ENCODE measurements around the gene RNF212B. TPM values are rescaled to one million over a fixed set of nuclear protein-coding genes. Genes with fewer than 3 reads are reported as not detected.
"Not testable (repeated sequence)": the region's sequence is repeated elsewhere in the genome, so short reads cannot be mapped to it uniquely, and the experiment has no call there.

RNF212B gene
- total RNA-seq, 1 donor from 2014 or later, result not detected

- intact Hi-C loops (cut with micrococcal nuclease), result no loop called here
- Mint-ChIP-seq H3K36me3 (ENCODE audit: low read depth) (no peaks in the 10 kb centered on the region), H3K27me3 (ENCODE audit: low read depth) (peaks cover 31% of the 10 kb centered on the region), H3K4me3 (ENCODE audit: low read depth) (no peak overlapping the region), H3K9me3 (no peaks in the 10 kb centered on the region), H3K27ac (no peak overlapping the region), H3K4me1 (ENCODE audit: low read depth) (no peaks in the 10 kb centered on the region)
- DNase-seq (ENCODE audit: low spot score), result no peak
These were observed 14.9 kb downstream of the RNF212B start for GRCh38 chr14:23252420-23253333.

DNA sequence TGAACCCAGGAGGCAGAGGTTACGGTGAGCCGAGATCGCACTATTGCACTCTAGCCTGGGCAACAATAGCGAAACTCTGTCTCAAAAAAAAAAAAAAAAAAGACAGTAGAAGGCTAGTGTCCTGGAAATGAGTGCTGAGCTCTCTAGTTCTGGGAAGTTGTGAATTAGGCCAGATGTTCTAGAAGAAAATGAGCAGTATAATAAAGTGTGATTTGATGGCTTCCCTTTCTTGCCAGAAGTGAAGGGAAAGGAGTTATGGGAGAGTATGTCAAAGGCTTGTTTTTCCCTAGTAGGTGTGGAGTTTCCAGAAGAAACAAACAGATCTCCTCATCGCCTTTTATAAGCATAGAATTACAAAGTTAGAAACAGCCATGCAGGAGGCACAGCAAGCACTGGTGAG is 20.5 kb downstream of the RNF212B start:
- peaks cover 38% of the 10 kb centered on the region for H3K27me3 Mint-ChIP-seq (ENCODE audit: low read depth)
- H3K27ac Mint-ChIP-seq, result no peak overlapping the region
- no peaks in the 10 kb centered on the region for H3K9me3 Mint-ChIP-seq
- H3K4me3 Mint-ChIP-seq (ENCODE audit: low read depth), result no peak overlapping the region
- H3K36me3 Mint-ChIP-seq (ENCODE audit: low read depth), result no peaks in the 10 kb centered on the region
- no peak for DNase-seq (ENCODE audit: low spot score)
- H3K4me1 Mint-ChIP-seq (ENCODE audit: low read depth), result no peaks in the 10 kb centered on the region
- intact Hi-C loops (cut with micrococcal nuclease), result no loop called here

DNA sequence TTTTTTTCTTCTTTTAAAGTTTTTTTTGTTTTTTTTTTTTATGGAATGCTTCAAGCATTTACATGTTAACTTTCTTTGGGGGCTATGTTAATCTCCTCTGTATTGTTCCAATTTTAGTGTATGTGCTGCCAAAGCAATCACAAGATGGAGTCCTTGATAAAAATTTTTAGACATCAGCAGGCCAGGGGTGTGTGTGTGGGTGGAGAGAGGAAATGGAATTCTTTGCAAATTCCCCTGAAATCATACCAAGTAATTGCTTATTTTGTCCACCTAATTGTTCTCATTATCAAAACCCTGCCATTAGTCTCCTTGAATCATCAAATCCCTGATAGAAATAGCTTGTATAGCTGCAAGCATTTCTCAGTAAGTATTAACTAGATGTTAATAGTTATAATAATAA is 21.7 kb downstream of the RNF212B start:
- Mint-ChIP-seq H3K4me3 (ENCODE audit: low read depth) (no peak overlapping the region), H3K36me3 (ENCODE audit: low read depth) (no peaks in the 10 kb centered on the region), H3K9me3 (no peaks in the 10 kb centered on the region), H3K4me1 (ENCODE audit: low read depth) (no peaks in the 10 kb centered on the region), H3K27ac (no peak overlapping the region), H3K27me3 (ENCODE audit: low read depth) (peaks cover 36% of the 10 kb centered on the region)
- intact Hi-C loops (cut with micrococcal nuclease), result no loop called here
- DNase-seq (ENCODE audit: low spot score), result no peak

- H3K36me3 Mint-ChIP-seq (ENCODE audit: low read depth); H3K4me1 Mint-ChIP-seq (ENCODE audit: low read depth); H3K27ac Mint-ChIP-seq; H3K4me3 Mint-ChIP-seq (ENCODE audit: low read depth); H3K9me3 Mint-ChIP-seq; DNase-seq (ENCODE audit: low spot score); intact Hi-C loops (cut with micrococcal nuclease): not testable (repeated sequence)
- H3K27me3 Mint-ChIP-seq (ENCODE audit: low read depth), result peaks cover 30% of the 10 kb centered on the region
These were observed 23.1 kb downstream of the RNF212B start for GRCh38 chr14:23260849-23261248.

- Mint-ChIP-seq H3K4me1 (ENCODE audit: low read depth) (no peaks in the 10 kb centered on the region), H3K36me3 (ENCODE audit: low read depth) (no peaks in the 10 kb centered on the region), H3K4me3 (ENCODE audit: low read depth) (no peak overlapping the region), H3K27me3 (ENCODE audit: low read depth) (peaks cover 7% of the 10 kb centered on the region), H3K9me3 (no peaks in the 10 kb centered on the region), H3K27ac (no peak overlapping the region)
- DNase-seq (ENCODE audit: low spot score), result no peak
- intact Hi-C loops (cut with micrococcal nuclease), result no loop called here
These were observed 31.5 kb downstream of the RNF212B start for GRCh38 chr14:23269193-23269592.

DNA sequence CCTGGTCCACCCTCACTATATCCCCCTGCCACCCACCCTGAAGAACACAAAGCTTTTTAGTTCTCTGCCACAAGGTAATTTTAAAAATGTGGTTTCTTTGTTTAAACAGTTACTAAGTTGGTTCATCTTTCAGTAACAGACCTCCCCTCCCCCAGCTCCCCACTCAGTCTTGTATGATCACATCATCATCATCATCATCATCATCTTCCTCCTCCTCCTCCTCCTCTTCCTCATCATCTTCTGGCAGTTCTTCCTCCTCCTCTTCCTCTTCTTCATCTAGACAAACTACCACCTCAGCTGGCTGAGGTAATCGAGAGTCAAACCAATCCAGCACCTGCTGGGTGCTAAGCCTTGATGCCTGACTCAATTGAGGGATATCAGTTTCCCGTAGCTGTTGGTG is 37.7 kb downstream of the RNF212B start:
- intact Hi-C loops (cut with micrococcal nuclease), result no loop called here
- H3K4me1 Mint-ChIP-seq (ENCODE audit: low read depth), result no peaks in the 10 kb centered on the region
- peaks cover 7% of the 10 kb centered on the region for H3K36me3 Mint-ChIP-seq (ENCODE audit: low read depth)
- H3K27ac Mint-ChIP-seq, result no peak overlapping the region
- no peak overlapping the region for H3K4me3 Mint-ChIP-seq (ENCODE audit: low read depth)
- DNase-seq (ENCODE audit: low spot score), result no peak
- H3K9me3 Mint-ChIP-seq, result no peaks in the 10 kb centered on the region
- no peaks in the 10 kb centered on the region for H3K27me3 Mint-ChIP-seq (ENCODE audit: low read depth)

DNA sequence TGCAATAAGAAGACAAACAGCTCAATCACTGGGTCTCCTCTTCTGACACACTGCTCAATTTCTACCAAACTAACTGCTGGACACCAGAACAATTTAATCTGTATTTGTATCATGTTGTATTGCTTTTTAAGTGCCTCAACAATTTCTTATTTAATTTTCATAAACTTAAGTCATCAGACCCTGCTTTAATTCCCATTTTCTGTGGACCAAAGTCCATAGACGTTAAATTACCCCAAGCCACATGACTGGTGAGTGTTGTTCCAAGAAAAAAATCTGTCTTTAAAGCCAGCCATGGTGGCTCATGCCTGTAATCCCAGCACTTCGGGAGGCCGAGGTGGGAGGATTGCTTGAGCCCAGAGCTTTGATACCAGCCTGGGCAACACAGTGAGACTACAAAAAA is 39.5 kb downstream of the RNF212B start:
- intact Hi-C loops (cut with micrococcal nuclease), result no loop called here
- H3K4me3 Mint-ChIP-seq (ENCODE audit: low read depth), result no peak overlapping the region
- no peaks in the 10 kb centered on the region for H3K27me3 Mint-ChIP-seq (ENCODE audit: low read depth)
- no peak for DNase-seq (ENCODE audit: low spot score)
- H3K4me1 Mint-ChIP-seq (ENCODE audit: low read depth), result peaks cover 1% of the 10 kb centered on the region
- H3K27ac Mint-ChIP-seq, result no peak overlapping the region
- no peaks in the 10 kb centered on the region for H3K9me3 Mint-ChIP-seq
- peaks cover 7% of the 10 kb centered on the region for H3K36me3 Mint-ChIP-seq (ENCODE audit: low read depth)

- H3K4me1 Mint-ChIP-seq (ENCODE audit: low read depth); H3K4me3 Mint-ChIP-seq (ENCODE audit: low read depth); H3K27me3 Mint-ChIP-seq (ENCODE audit: low read depth); intact Hi-C loops (cut with micrococcal nuclease); DNase-seq (ENCODE audit: low spot score); H3K27ac Mint-ChIP-seq; H3K36me3 Mint-ChIP-seq (ENCODE audit: low read depth); H3K9me3 Mint-ChIP-seq: not testable (repeated sequence)
These were observed 40.2 kb downstream of the RNF212B start for GRCh38 chr14:23277928-23278327.

- Mint-ChIP-seq H3K36me3 (ENCODE audit: low read depth) (peaks cover 19% of the 10 kb centered on the region), H3K4me3 (ENCODE audit: low read depth) (no peak overlapping the region), H3K9me3 (no peaks in the 10 kb centered on the region), H3K4me1 (ENCODE audit: low read depth) (peaks cover 16% of the 10 kb centered on the region), H3K27ac (no peak overlapping the region), H3K27me3 (ENCODE audit: low read depth) (no peaks in the 10 kb centered on the region)
- intact Hi-C loops (cut with micrococcal nuclease), result no loop called here
- no peak for DNase-seq (ENCODE audit: low spot score)
These were observed 43.5 kb downstream of the RNF212B start for GRCh38 chr14:23281247-23281646.

DNA sequence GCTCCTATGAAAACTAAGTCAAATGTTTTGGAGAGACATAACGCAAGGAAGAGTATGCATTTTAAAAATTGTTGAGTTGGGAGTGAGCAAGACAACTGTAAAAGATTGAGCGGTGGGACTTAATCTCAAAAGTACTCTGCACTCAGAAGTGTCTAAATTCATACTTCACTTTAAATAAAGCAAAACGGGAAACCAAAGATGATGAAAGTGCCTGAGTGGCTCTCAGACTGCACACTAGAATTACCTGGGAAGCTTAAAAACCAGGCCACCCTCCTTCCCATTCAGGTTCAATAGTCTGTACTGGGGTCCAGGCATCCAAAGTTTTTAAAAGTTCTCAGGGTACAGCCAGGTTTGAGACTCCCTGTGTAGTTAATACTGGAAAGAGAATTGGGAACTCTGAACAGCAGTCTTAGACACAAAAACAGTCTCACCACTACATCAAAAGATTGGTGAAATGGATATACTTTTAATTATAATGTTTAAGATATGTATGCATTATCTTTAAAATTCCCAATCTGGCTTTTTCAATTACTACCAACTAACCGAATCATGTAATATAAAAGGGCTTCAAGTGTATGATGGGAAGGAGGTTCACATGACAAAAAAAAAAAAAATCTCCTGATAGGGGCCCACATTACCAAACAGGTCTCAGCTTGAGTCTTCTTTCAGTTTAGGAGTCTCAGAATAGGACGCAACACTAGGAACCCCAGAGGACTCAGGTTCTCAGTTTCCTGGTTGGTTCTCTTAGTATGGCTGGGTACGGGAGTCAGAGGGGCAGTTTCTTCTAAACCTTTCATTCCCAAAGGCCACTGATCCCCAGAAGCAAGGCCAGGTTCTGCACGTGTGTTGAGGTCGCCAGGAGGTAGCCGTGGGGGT is 47.2 kb downstream of the RNF212B start:
- peak overlapping the region; percentile 93 for H3K27ac Mint-ChIP-seq
- H3K9me3 Mint-ChIP-seq, result no peaks in the 10 kb centered on the region
- peaks cover 15% of the 10 kb centered on the region for H3K36me3 Mint-ChIP-seq (ENCODE audit: low read depth)
- DNase-seq (ENCODE audit: low spot score), result no peak
- no peaks in the 10 kb centered on the region for H3K27me3 Mint-ChIP-seq (ENCODE audit: low read depth)
- H3K4me1 Mint-ChIP-seq (ENCODE audit: low read depth), result peaks cover 23% of the 10 kb centered on the region
- intact Hi-C loops (cut with micrococcal nuclease), result no loop called here
- H3K4me3 Mint-ChIP-seq (ENCODE audit: low read depth), result peak overlapping the region; percentile 95

GRCh38 chr14:23285530-23286019 is 47.8 kb downstream of the RNF212B start:
- H3K36me3 Mint-ChIP-seq (ENCODE audit: low read depth), result peaks cover 15% of the 10 kb centered on the region
- peaks cover 23% of the 10 kb centered on the region for H3K4me1 Mint-ChIP-seq (ENCODE audit: low read depth)
- peak overlapping the region; percentile 95 for H3K4me3 Mint-ChIP-seq (ENCODE audit: low read depth)
- peak overlapping the region; percentile 93 for H3K27ac Mint-ChIP-seq
- intact Hi-C loops (cut with micrococcal nuclease), result loop anchor here (1.0 kb wide), 3 partner anchors 10 to 36 kb away; partner anchors contain the start of gene PABPN1
- no peak for DNase-seq (ENCODE audit: low spot score)
- H3K9me3 Mint-ChIP-seq, result no peaks in the 10 kb centered on the region
- H3K27me3 Mint-ChIP-seq (ENCODE audit: low read depth), result no peaks in the 10 kb centered on the region

DNA sequence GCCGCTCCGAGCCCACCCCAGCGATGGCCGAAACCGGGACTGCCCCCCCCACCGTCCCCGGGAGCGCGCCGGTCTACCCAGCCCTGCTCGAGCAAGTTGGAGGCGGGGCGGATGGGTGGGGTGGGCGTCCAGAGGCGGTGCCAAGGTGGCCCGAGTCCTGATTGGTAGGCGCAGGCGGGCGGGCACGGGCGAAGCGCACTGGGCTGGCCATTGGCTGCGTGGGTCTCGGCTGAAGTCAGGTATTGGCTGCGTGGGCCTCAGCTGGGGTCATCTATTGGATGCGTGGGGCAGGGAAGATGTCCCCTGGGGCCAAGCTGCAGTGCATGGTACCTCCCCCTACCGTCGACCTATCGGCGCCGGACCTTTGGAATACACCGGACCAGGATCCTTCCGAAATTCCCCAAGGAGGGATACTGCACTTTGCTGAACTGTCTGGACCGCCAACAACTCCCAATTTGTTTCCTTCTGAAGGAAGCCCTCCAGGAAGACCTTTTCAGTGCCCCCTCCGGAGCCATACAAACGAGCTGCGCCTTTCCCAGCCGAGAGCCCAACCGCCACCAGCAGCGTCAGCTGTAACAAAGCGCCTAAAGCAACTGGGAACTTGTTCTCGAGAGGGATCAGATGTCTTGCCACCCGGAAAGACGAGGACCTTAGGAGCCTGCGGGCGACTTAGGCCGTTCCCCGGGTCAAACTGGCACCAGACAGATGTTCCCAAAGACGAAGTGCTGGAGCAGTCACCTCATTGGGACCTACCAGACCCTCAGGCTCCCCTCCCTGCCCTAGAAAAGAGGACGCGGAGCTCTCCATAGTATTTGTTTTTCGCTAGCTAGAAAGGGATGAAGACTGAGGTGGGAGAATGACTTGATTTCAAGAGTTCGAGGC is 48.5 kb downstream of the RNF212B start, which contains the start of gene HOMEZ:
HOMEZ (minus strand) TSS at position 113 of the 882 bp plus-strand sequence. CDS start 180 bp downstream, outside the sequence.
- peaks cover 23% of the 10 kb centered on the region for H3K4me1 Mint-ChIP-seq (ENCODE audit: low read depth)
- intact Hi-C loops (cut with micrococcal nuclease), result loop anchor here (1.0 kb wide), 3 partner anchors 9 to 35 kb away; partner anchors contain the start of gene PABPN1
- no peaks in the 10 kb centered on the region for H3K27me3 Mint-ChIP-seq (ENCODE audit: low read depth)
- peak within 1 kb of the TSS; percentile 95 for H3K4me3 Mint-ChIP-seq (ENCODE audit: low read depth)
- H3K36me3 Mint-ChIP-seq (ENCODE audit: low read depth), result peaks cover 15% of the 10 kb centered on the region
- H3K27ac Mint-ChIP-seq, result peak within 1 kb of the TSS; percentile 93
- H3K9me3 Mint-ChIP-seq, result no peaks in the 10 kb centered on the region
- peak; percentile 97 for DNase-seq (ENCODE audit: low spot score)

All from activated T-helper 2 cell treated with anti-CD3 and anti-CD28 coated beads, Interferon-gamma antibody, Interleukin-2, Interleukin-4, amounts not matched to agents 10 μg/mL and 5 μg/mL and 100 μg/mL, durations not matched to agents 14 hours and 24 hours and 36 hours (primary cell).